Measurements from ENCODE around the gene PDE10A. TPM values are rescaled to one million over a fixed set of nuclear protein-coding genes. Genes with fewer than 3 reads are reported as not detected.

Gene PDE10A
- total and polyA plus RNA-seq, 9 of the 15 experiments (the other 6 are each of a cell fraction or from before 2014, with no cell fraction given), result 0.04 TPM; not detected in 8

DNA sequence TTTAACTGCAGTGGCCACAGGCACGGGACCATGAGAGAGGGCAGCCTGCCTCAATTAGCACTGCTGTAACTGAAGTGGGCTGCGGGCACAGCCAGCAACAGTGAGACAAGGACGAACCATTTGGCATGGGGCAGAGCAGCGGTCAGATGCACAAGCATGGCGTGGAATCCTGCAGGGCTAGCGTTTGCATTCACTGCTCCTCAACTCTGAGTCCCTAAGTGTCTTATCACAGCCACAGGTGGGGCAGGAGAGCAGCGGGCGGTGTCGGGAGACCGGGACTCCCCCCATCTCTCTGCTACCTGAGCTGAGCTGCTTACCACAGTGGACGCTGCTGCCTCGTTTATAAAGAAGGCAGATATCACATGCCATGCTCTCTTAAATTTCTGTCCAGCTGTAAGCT, 31.3 kb upstream of the PDE10A start:
- no peak overlapping the region for H3K4me3 ChIP-seq
- FAIRE-seq (no peak), DNase-seq (ENCODE audit: extremely low read depth in 1 of 4, low spot score in 3 of 4) (no peak), ATAC-seq (no peak)
- no peaks in the 10 kb centered on the region for H3K4me1 ChIP-seq (replicated peaks in 1 of 2; ENCODE audit: control insufficient read depth in 2 of 2, insufficient read depth in 2 of 2, low read length in 2 of 2)
- no peaks in the 10 kb centered on the region for H3K27me3 ChIP-seq (ENCODE audit: control insufficient read depth in 2 of 2, insufficient read depth in 2 of 2, low read length in 2 of 2)
- intact Hi-C loops (cut with micrococcal nuclease) (no loop called here), in situ Hi-C loops (cut with MboI) (no loop called here)
- CTCF ChIA-PET (ENCODE audit: low intra/inter-chr PET ratio), result no interaction called here
- H3K9ac ChIP-seq (ENCODE audit: insufficient read depth in 1 of 2, low read depth in 2 of 2, low read length in 2 of 2), result no peak overlapping the region
- BruUV-seq (replicated peaks), result no TSS peak
- no peak for TF ChIP-seq DPF2 (IDR thresholded peaks at IDR 0.05)
- no peak for TF ChIP-seq SMAD2 (IDR thresholded peaks at IDR 0.05; ENCODE audit: low read depth, low read length)
- no peak for TF ChIP-seq SPI1 (IDR thresholded peaks at IDR 0.05; ENCODE audit: borderline replicate concordance, low read depth, low read length)
- TF ChIP-seq HEY1 (CRISPR knock-in tag; IDR thresholded peaks at IDR 0.05; ENCODE audit: borderline replicate concordance), result no peak
- no peaks in the 10 kb centered on the region for H3K9me1 ChIP-seq (ENCODE audit: control insufficient read depth, insufficient read depth, low read length)
- WGBS (ENCODE audit: insufficient coverage, low coverage, missing lambda C conversion rate), result under 1% methylated on average over 12 of the region's 12 CpGs
- no peaks in the 10 kb centered on the region for H3K79me2 ChIP-seq (ENCODE audit: control insufficient read depth, insufficient read depth, low read length)
- H3K9me3 ChIP-seq (replicated peaks; ENCODE audit: control insufficient read depth, insufficient read depth, low read depth, low read length), result no peaks in the 10 kb centered on the region
- H3K36me3 ChIP-seq (ENCODE audit: control insufficient read depth, insufficient read depth, low read length), result no peaks in the 10 kb centered on the region
- H3K4me2 ChIP-seq (ENCODE audit: insufficient read depth, low read length), result no peak overlapping the region
- POLR2A ChIA-PET, result no interaction called here
- H4K20me1 ChIP-seq (replicated peaks; ENCODE audit: control insufficient read depth, insufficient read depth, low read length), result no peaks in the 10 kb centered on the region
- no peak overlapping the region for H2AFZ ChIP-seq (ENCODE audit: low read depth, low read length)
- no peak overlapping the region for H3K27ac ChIP-seq (ENCODE audit: extremely low read depth, low read depth, low read length)

DNA sequence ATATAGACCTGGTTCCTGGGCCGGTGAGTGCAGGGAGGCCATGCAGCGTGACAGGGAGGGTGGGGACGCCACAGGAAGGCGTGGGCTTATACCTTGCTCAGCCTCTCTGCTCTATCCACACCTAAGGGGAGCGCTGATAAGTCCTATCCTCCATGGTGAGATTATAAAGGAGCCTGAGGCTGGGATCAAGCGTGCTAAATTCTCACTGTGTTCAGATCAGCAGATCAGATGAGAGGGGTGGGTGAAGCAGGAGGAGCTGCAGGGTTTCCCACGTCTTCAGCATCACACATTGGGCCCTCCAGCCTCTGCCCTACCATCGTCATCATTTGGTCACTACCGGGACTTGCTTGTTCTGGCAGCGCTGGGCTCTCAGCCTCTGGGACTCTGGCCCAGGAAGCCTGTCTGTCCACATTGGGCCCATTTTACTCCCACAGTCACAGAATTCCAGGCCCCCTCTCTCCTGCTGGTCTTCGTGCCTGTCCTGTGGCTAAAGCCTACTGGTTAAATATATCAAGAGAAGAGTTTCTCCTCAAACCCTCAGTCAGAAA, 29.1 kb upstream of the PDE10A start:
- POLR2A ChIA-PET, result no interaction called here
- in situ Hi-C loops (cut with MboI), result no loop called here
- CTCF ChIA-PET (ENCODE audit: low intra/inter-chr PET ratio), result no interaction called here
- Histone ChIP-seq H3K4me2 (ENCODE audit: insufficient read depth, low read length) (no peak overlapping the region), H3K27me3 (ENCODE audit: control insufficient read depth in 2 of 2, insufficient read depth in 2 of 2, low read length in 2 of 2) (0 out of 5 replicates have a peak, but pooled peaks cover 0 to 4% of the 10 kb centered on the region in 2 experiments), H3K79me2 (ENCODE audit: control insufficient read depth, insufficient read depth, low read length) (no peaks in the 10 kb centered on the region), H3K4me1 (replicated peaks in 1 of 2; ENCODE audit: control insufficient read depth in 2 of 2, insufficient read depth in 2 of 2, low read length in 2 of 2) (no peaks in the 10 kb centered on the region; a peak in 1 of 5 replicates), H3K9me3 (replicated peaks; ENCODE audit: control insufficient read depth, insufficient read depth, low read depth, low read length) (no peaks in the 10 kb centered on the region), H2AFZ (ENCODE audit: low read depth, low read length) (no peak overlapping the region), H4K20me1 (replicated peaks; ENCODE audit: control insufficient read depth, insufficient read depth, low read length) (no peaks in the 10 kb centered on the region), H3K9me1 (ENCODE audit: control insufficient read depth, insufficient read depth, low read length) (no peaks in the 10 kb centered on the region), H3K4me3 (no peak overlapping the region), H3K36me3 (ENCODE audit: control insufficient read depth, insufficient read depth, low read length) (no peaks in the 10 kb centered on the region), H3K9ac (ENCODE audit: insufficient read depth in 1 of 2, low read depth in 2 of 2, low read length in 2 of 2) (no peak overlapping the region), H3K27ac (ENCODE audit: extremely low read depth, low read depth, low read length) (no peak overlapping the region)
- ATAC-seq (no peak), DNase-seq (ENCODE audit: extremely low read depth in 1 of 4, low spot score in 3 of 4) (no peak), FAIRE-seq (no peak)
- TF ChIP-seq, protein P1, sequence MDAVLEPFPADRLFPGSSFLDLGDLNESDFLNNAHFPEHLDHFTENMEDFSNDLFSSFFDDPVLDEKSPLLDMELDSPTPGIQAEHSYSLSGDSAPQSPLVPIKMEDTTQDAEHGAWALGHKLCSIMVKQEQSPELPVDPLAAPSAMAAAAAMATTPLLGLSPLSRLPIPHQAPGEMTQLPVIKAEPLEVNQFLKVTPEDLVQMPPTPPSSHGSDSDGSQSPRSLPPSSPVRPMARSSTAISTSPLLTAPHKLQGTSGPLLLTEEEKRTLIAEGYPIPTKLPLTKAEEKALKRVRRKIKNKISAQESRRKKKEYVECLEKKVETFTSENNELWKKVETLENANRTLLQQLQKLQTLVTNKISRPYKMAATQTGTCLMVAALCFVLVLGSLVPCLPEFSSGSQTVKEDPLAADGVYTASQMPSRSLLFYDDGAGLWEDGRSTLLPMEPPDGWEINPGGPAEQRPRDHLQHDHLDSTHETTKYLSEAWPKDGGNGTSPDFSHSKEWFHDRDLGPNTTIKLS (IDR thresholded peaks at IDR 0.05; ENCODE audit: borderline replicate concordance, low read depth), result no peak
- intact Hi-C loops (cut with micrococcal nuclease), result no loop called here
- BruUV-seq (replicated peaks), result no TSS peak
- 0% methylated on average over 11 of the region's 11 CpGs for WGBS (ENCODE audit: insufficient coverage, low coverage, missing lambda C conversion rate)
